Measurements from ENCODE around the gene OGFOD3.

OGFOD3 gene

GRCh38 chr17:82358465-82359350, 59.7 kb downstream of the OGFOD3 start, which contains the start of gene TEX19:
Gene TEX19 (plus strand): TSS chr17:82359247. CDS start chr17:82362151, 2,904 bp downstream.
- no peak for DNase-seq (ENCODE audit: low read depth)
- TF ChIP-seq CTCF (IDR thresholded peaks at IDR 0.05; ENCODE audit: insufficient read depth, low read depth, low read length, missing control alignments) = no peak
- no peak within 1 kb of the TSS for H3K4me3 ChIP-seq (ENCODE audit: low read length)

GRCh38 chr17:82357394-82357793, 61.0 kb downstream of the OGFOD3 start:
- no peak overlapping the region for H3K4me3 ChIP-seq (ENCODE audit: low read length)
- no peak for DNase-seq (ENCODE audit: low read depth)

GRCh38 chr17:82356845-82357355, 61.5 kb downstream of the OGFOD3 start:
- no peak for TF ChIP-seq CTCF (IDR thresholded peaks at IDR 0.05; ENCODE audit: insufficient read depth, low read depth, low read length, missing control alignments)
- DNase-seq (ENCODE audit: low read depth) = no peak
- H3K4me3 ChIP-seq (ENCODE audit: low read length) = no peak overlapping the region

More at GRCh38 chr17:82357394-82357793, 61.0 kb downstream of the OGFOD3 start:
- no peak for TF ChIP-seq CTCF (IDR thresholded peaks at IDR 0.05; ENCODE audit: insufficient read depth, low read depth, low read length, missing control alignments)

- H3K4me3 ChIP-seq (ENCODE audit: low read length) = no peak overlapping the region
- DNase-seq (ENCODE audit: low read depth) = peak; percentile 73
- no peak for TF ChIP-seq CTCF (IDR thresholded peaks at IDR 0.05; ENCODE audit: insufficient read depth, low read depth, low read length, missing control alignments)
Measured at GRCh38 chr17:82355770-82356427, 62.5 kb downstream of the OGFOD3 start.

- DNase-seq (ENCODE audit: low read depth) = no peak
- no peak overlapping the region for H3K4me3 ChIP-seq (ENCODE audit: low read length)
- TF ChIP-seq CTCF (IDR thresholded peaks at IDR 0.05; ENCODE audit: insufficient read depth, low read depth, low read length, missing control alignments) = no peak
Measured at GRCh38 chr17:82354804-82355308, 63.5 kb downstream of the OGFOD3 start.

- TF ChIP-seq CTCF (IDR thresholded peaks at IDR 0.05; ENCODE audit: insufficient read depth, low read depth, low read length, missing control alignments) = no peak
- no peak overlapping the region for H3K4me3 ChIP-seq (ENCODE audit: low read length)
- DNase-seq (ENCODE audit: low read depth) = no peak
Measured at GRCh38 chr17:82353484-82353883, 64.9 kb downstream of the OGFOD3 start.
